Measurements from ENCODE around the gene MYL12A.
"Not testable (repeated sequence)": the region's sequence is repeated elsewhere in the genome, so short reads cannot be mapped to it uniquely, and the experiment has no call there.

The MYL12A gene

DNA sequence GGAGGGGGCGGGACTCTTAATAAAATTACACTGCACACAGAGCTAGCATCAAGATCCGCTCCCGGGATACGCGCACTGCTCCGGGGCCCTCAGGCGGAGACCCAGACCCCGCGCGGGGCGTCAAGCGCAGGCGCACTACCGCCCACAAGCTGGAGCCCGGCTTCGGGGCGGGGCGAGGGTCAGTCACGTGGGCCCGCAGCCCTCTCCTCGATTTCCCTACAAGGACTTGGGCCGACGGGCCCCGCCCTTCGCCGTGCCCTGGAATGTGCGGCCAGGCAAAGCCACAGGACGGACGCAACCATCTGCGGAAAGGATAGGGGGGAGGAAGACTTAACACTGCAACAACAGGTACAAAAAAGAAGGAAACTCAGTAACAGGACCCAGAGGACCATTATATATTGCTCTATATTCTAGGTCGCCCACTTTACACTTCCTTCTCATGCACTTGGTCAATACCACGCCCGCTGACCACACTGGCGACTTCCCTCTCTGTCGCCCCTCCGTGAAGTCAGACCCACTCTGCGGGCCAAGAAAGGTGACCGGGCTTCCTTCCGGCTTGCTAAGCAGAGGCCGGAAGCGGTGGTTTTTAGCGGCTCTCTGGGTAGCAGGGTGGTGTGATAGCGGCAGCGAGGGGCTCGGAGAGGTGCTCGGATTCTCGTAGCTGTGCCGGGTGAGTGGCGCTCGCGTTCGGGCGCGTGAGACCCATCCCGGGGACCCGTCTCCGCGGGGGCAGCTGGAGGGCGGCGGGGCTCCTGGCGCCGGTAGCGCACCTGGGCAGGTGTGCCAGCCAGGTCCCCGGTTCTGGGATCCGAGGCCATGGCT, at the start of gene MYL12A:
Gene MYL12A (plus strand): TSS at position 562 of the 822 bp plus-strand sequence. CDS start 5,447 bp downstream, outside the sequence.
- DNase-seq (ENCODE audit: extremely low spot score): peak; percentile 89
- CTCF ChIA-PET: no interaction called here
- POLR2A ChIA-PET: interaction anchor here (0.6 to 2.0 kb wide), 5 partner anchors 8 to 109 kb away, joined by 3 to 9 read pairs (median 3); partner anchors contain the start of gene MYL12B

DNA sequence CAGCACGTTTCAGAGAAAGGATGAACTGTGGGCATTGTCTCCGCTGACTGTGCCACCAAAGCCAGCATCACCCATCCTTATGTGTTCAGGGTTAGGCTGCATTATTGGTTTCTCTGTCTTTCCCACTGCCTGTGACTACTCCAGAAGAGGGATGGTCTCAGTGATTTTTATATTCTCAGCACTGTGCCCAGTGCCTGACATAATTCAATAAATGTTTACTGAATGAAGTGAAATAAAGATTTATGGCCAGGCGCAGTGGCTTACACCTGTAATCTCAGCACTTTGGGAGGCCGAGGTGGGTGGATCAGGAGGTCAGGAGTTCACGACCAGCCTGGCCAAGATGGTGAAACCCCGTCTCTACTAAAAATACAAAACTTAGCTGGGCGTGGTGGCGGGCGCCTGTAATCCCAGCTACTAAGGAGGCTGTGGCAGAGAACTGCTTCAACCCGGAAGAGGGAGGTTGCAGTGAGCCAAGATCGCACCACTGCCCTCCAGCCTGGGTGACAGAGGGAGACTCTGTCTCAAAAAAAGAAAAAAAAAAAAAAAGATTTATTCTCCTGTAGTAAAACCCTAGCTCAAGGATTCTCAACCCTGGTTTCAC, 49.2 kb upstream of the MYL12A start:
- POLR2A ChIA-PET; DNase-seq (ENCODE audit: extremely low spot score); CTCF ChIA-PET: not testable (repeated sequence)

More for the DNA sequence above, at the start of gene MYL12A:
- no peak for TF ChIP-seq L3MBTL2 (conservative IDR thresholded peaks at IDR 0.05)
- TF ChIP-seq TARDBP (IDR thresholded peaks at IDR 0.05): 0 out of 2 replicates have a peak, but pooled peaks have one; percentile 9
- TF ChIP-seq BHLHE40 (IDR thresholded peaks at IDR 0.05; ENCODE audit: borderline replicate concordance): peak; percentile 85
- peak; percentile 82 for TF ChIP-seq FOXM1 (IDR thresholded peaks at IDR 0.05; ENCODE audit: borderline replicate concordance)
- peak; percentile 69 for TF ChIP-seq ELF4 (IDR thresholded peaks at IDR 0.05)

- TF ChIP-seq SP1 (IDR thresholded peaks at IDR 0.05): no peak
- TF ChIP-seq HDGF (IDR thresholded peaks at IDR 0.05; ENCODE audit: borderline replicate concordance): no peak
- no peak for TF ChIP-seq ARNT (IDR thresholded peaks at IDR 0.05)
- no peak for TF ChIP-seq PKNOX1 (IDR thresholded peaks at IDR 0.05)
- no peak for TF ChIP-seq ELF4 (IDR thresholded peaks at IDR 0.05)
- TF ChIP-seq FOXM1 (IDR thresholded peaks at IDR 0.05; ENCODE audit: borderline replicate concordance): no peak
- TF ChIP-seq NFRKB (IDR thresholded peaks at IDR 0.05): no peak
- no peak for TF ChIP-seq SUZ12 (IDR thresholded peaks at IDR 0.05)
- no peak for TF ChIP-seq ZNF384 (IDR thresholded peaks at IDR 0.05)
- no peak for TF ChIP-seq FOXK2 (IDR thresholded peaks at IDR 0.05)
- no peak for TF ChIP-seq L3MBTL2 (conservative IDR thresholded peaks at IDR 0.05)
- TF ChIP-seq LEF1 (IDR thresholded peaks at IDR 0.05; ENCODE audit: borderline replicate concordance): no peak
- no peak for TF ChIP-seq TARDBP (IDR thresholded peaks at IDR 0.05)
- no peak for TF ChIP-seq FOXA1 (IDR thresholded peaks at IDR 0.05)
- CTCF ChIA-PET: interaction anchor here (0.6 kb wide), 1 partner anchor 215 kb away, joined by 3 read pairs; no protein-coding TSS in a partner anchor
- no peak for DNase-seq (ENCODE audit: extremely low spot score)
- POLR2A ChIA-PET: no interaction called here
These were observed 47.5 kb upstream of the MYL12A start for GRCh38 chr18:3199942-3200645.

GRCh38 chr18:3205239-3205638, 42.4 kb upstream of the MYL12A start:
- ChIA-PET CTCF (no interaction called here), POLR2A (no interaction called here)
- TF ChIP-seq NFRKB (IDR thresholded peaks at IDR 0.05) (no peak), L3MBTL2 (conservative IDR thresholded peaks at IDR 0.05) (no peak), ZNF384 (IDR thresholded peaks at IDR 0.05) (no peak), FOXK2 (IDR thresholded peaks at IDR 0.05) (no peak), SUZ12 (IDR thresholded peaks at IDR 0.05) (no peak), LEF1 (IDR thresholded peaks at IDR 0.05; ENCODE audit: borderline replicate concordance) (no peak), ELF4 (IDR thresholded peaks at IDR 0.05) (no peak), HDGF (IDR thresholded peaks at IDR 0.05; ENCODE audit: borderline replicate concordance) (no peak), FOXA1 (IDR thresholded peaks at IDR 0.05) (no peak), PKNOX1 (IDR thresholded peaks at IDR 0.05) (no peak), FOXM1 (IDR thresholded peaks at IDR 0.05; ENCODE audit: borderline replicate concordance) (no peak), ARNT (IDR thresholded peaks at IDR 0.05) (no peak), BHLHE40 (IDR thresholded peaks at IDR 0.05; ENCODE audit: borderline replicate concordance) (no peak)
- DNase-seq (ENCODE audit: extremely low spot score): no peak

DNA sequence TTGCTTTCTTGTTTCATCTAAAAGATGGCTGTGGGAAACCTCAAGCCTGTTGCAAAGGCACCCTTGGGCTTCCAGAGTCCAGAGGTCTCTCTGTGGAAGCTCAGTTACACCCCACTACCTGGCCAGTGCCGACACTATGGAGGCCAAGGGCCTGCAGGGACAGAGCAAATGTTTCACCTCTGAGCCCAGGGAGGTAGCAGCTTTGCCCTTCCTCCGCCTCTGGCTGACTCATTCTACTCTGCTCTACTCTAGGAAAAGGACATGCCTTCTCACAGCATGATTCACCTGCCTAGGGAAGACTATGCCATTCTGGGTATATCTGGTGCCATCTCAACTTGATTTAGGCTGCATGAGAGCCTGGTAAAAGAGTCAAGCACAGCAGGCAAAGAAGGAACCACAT, 40.0 kb upstream of the MYL12A start:
- no peak for DNase-seq (ENCODE audit: extremely low spot score)
- ChIA-PET CTCF (no interaction called here), POLR2A (no interaction called here)
- TF ChIP-seq FOXK2 (IDR thresholded peaks at IDR 0.05) (no peak), LEF1 (IDR thresholded peaks at IDR 0.05; ENCODE audit: borderline replicate concordance) (no peak), NFRKB (IDR thresholded peaks at IDR 0.05) (no peak), FOXM1 (IDR thresholded peaks at IDR 0.05; ENCODE audit: borderline replicate concordance) (no peak), L3MBTL2 (conservative IDR thresholded peaks at IDR 0.05) (no peak), HDGF (IDR thresholded peaks at IDR 0.05; ENCODE audit: borderline replicate concordance) (no peak), TARDBP (IDR thresholded peaks at IDR 0.05) (no peak), SP1 (IDR thresholded peaks at IDR 0.05) (no peak), ELF4 (IDR thresholded peaks at IDR 0.05) (no peak), ZNF384 (IDR thresholded peaks at IDR 0.05) (no peak), CTBP1 (IDR thresholded peaks at IDR 0.05; ENCODE audit: borderline replicate concordance) (no peak), BHLHE40 (IDR thresholded peaks at IDR 0.05; ENCODE audit: borderline replicate concordance) (no peak), FOXA1 (IDR thresholded peaks at IDR 0.05) (no peak)

- POLR2A ChIA-PET: no interaction called here
- no peak for DNase-seq (ENCODE audit: extremely low spot score)
- TF ChIP-seq SP1 (IDR thresholded peaks at IDR 0.05) (no peak), BHLHE40 (IDR thresholded peaks at IDR 0.05; ENCODE audit: borderline replicate concordance) (no peak), L3MBTL2 (conservative IDR thresholded peaks at IDR 0.05) (no peak), CTBP1 (IDR thresholded peaks at IDR 0.05; ENCODE audit: borderline replicate concordance) (no peak), ARNT (IDR thresholded peaks at IDR 0.05) (no peak), SUZ12 (IDR thresholded peaks at IDR 0.05) (no peak), ZNF384 (IDR thresholded peaks at IDR 0.05) (no peak), ELF4 (IDR thresholded peaks at IDR 0.05) (no peak), NFRKB (IDR thresholded peaks at IDR 0.05) (no peak), PKNOX1 (IDR thresholded peaks at IDR 0.05) (no peak), FOXK2 (IDR thresholded peaks at IDR 0.05) (no peak), FOXA1 (IDR thresholded peaks at IDR 0.05) (no peak), FOXM1 (IDR thresholded peaks at IDR 0.05; ENCODE audit: borderline replicate concordance) (no peak), TARDBP (IDR thresholded peaks at IDR 0.05) (no peak), LEF1 (IDR thresholded peaks at IDR 0.05; ENCODE audit: borderline replicate concordance) (no peak), HDGF (IDR thresholded peaks at IDR 0.05; ENCODE audit: borderline replicate concordance) (no peak)
- CTCF ChIA-PET: no interaction called here
These were observed 37.6 kb upstream of the MYL12A start for GRCh38 chr18:3209859-3210569.

Data from HEK293T (cell line).